Activated CD4-positive, alpha-beta T cell treated with anti-CD3 and anti-CD28 coated beads for 24 hours (primary cell): ENCODE measurements around the gene MYO7B.

Experiments used
- DNase-seq, 2 donors: peaks; one replicate each; pipeline ENCODE4 v3.0.0-alpha.2; 2020; ENCODE audit warnings: low read depth in 2 of 2

The MYO7B gene

GRCh38 chr2:127573771-127574170 is 38.3 kb downstream of the MYO7B start:
- DNase-seq = no peak

GRCh38 chr2:127574656-127575055 is 39.2 kb downstream of the MYO7B start:
- no peak for DNase-seq

DNA sequence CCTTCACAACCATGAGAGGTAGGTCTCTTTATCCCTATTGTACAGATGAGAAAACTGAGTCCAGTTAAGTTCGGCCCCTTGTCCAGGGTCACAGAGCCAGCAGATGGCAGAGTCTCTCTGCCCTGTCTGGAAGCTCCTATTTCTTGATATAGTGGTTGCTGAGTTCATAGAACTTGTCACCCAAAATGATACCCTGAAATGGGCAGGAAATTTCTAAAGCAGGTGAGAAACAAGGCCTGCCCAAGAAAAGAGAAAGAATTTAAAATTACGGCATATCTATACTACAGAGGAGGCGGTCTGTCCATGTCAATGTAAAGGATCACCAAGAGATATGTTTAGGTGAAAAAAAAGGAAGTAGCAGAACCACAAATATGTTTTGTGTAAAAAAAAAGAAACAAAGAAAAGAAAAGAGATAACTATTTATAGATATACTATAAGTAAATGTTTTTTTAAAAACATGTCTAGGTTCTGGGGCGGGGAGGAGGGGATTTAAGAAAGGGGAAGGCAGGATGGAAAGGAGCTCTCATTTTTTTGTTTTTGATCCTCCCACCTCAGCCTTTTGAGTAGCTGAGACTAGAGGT is 39.8 kb downstream of the MYO7B start:
- DNase-seq = no peak

GRCh38 chr2:127575941-127576432 is 40.5 kb downstream of the MYO7B start:
- no peak for DNase-seq

- no peak for DNase-seq
Observed at GRCh38 chr2:127576433-127577207, 41.1 kb downstream of the MYO7B start.

- DNase-seq = no peak
Observed at GRCh38 chr2:127577208-127577475, 41.7 kb downstream of the MYO7B start.

DNA sequence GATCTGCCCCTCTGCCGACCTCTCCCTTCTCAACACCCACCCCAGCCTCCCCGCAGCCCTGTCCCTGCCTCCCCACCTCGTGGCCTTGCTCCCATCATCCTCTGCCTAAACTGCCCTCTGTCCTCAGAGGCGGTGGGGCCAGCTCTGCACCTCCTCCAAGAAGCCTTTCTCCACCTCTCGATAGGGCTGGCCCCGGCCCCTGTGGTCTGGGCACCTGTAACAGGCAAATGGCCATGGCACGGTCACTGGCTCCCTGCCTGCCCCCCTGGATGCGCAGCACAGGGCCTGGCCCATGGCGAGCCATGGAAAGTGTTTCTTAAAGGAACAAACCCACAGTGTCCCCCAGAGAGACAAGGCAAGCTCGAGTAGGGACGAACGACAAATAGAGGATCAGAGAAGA is 42.0 kb downstream of the MYO7B start:
- DNase-seq = no peak

DNA sequence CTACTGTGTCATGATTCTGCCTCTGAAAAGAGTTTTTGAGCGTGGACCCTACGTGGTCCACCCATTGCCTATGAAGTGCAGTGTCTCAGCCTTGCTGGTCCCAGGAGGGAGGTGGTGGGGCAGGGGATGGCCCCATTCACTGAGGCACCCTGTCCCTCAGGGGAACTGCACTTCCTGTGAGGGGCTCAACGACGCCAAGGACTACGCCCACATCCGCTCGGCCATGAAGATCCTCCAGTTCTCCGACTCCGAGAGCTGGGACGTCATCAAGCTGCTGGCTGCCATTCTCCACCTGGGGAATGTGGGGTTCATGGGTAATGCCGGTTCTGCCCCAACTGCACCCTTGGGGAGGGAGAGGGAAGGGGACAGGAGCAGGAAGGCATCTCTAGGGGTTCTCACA is 42.5 kb downstream of the MYO7B start:
- no peak for DNase-seq

GRCh38 chr2:127578411-127578810 is 42.9 kb downstream of the MYO7B start:
- DNase-seq = no peak

GRCh38 chr2:127579231-127579630 is 43.7 kb downstream of the MYO7B start:
- no peak for DNase-seq

GRCh38 chr2:127580167-127581049 is 44.9 kb downstream of the MYO7B start:
- DNase-seq = no peak

- no peak for DNase-seq
Observed at GRCh38 chr2:127581050-127581345, 45.5 kb downstream of the MYO7B start.

DNA sequence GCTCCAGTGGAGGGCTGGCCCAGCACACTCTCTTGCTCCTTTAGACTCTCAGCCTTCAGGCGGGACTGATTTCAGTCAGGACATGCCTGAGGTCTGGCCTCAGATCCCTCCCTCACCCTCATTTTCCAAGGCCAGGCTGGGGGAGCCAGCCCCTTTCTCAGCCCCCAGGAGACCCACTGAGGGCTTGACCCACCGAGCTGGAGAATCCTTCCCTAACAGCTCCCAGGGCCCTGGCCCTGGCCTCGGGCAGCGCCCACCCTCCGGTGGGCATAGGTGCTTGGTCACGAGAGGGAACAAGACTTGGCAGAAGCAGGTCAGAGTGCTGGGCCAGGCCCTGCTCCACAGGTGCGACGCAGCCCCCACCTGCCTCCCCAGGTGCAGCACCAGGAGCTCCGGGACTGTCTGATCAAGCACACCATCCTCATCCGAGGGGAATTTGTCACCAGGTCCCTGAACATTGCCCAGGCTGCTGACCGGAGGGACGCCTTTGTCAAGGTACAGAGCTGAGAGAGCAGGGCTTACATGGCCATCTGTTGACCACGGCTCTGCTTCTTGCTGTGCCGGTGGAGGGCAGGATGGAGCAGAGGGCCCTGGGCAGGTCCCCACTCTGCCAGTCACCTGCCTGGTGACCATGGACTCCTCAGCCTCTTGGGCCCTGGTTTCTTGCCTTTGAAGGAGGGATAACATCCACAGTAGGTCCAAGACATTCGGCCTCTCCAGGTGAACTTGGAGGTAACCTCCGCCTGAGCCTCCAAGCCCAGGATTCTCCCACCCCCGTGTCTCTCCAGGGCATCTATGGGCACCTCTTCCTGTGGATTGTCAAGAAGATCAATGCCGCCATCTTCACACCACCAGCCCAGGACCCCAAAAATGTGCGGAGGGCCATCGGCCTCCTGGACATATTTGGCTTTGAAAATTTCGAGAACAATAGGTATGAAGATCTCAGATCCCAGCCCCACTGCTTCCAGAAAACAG is 46.3 kb downstream of the MYO7B start:
- DNase-seq = no peak

DNA sequence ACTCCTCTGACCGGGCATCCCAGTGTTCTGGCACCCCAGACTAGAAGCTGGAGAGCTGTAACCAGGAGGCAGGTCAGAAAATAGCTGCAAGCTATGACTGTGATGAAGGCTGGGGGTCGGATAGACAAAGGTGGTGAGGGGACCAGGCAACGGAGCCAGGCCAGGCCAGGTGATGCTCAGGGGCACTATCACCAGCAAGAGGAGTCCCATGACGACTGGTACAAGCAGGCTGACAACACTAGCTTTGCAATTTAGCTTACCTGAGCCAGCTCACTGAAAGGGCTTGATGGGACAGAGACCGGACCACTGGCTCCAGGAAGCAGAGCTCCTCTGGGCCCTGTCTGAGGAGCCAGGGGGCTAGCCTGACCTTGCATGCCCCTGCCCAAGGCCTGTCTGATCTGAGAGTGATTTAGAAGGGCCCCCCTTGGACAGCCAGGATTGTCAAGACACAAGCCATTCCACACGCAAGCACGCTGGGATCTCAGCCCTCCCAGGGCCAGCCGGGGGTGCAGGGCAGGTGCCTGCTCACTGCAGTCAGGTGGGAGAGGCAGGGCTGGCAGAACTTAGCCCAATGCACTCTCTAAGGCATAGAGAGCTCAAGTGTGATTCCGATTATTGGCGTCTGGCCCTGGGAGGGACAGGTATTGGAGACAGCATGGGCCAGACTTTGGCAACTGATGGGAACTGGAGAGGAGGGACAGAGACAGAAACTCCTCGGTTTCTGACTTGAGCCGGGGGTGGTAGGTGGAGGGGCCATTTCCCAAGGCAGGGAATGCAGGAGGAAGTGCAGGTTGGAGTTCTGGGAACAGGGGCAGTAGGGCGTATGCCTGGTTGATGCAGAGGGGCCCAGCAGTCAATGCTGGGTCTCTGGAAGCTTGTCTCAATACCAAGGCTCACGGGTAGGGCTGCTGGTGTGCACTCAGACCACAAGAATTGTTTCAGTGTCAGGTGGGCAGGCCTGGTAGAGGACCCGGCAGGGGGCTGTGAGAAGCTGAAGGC is 47.7 kb downstream of the MYO7B start:
- DNase-seq = no peak

- DNase-seq = no peak
Observed at GRCh38 chr2:127584047-127584446, 48.6 kb downstream of the MYO7B start.

DNA sequence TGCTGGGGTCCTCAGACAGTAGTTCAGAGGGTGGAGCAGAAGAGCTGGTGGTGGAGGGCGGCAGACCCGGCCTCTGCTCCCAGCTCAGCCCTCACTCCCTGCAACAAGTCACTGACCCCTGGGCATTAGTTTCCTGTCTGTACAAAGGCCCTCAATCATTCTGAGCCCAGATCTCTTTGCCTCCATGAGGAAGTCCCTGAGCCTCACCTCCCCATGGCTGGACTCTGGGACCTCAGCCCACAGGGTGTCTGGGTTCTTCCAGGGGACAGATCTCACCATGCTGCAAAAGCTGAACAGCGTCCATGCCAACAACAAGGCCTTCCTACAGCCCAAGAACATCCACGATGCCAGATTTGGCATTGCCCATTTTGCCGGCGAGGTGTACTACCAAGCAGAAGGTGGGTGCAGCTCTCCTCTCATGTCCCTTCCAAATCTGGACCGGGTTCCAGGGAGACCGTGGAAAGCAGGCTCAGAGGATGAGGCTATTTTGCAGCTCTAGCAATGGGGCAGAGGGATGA is 49.1 kb downstream of the MYO7B start:
- no peak for DNase-seq

- DNase-seq = no peak
Observed at GRCh38 chr2:127585270-127585807, 49.9 kb downstream of the MYO7B start.

- DNase-seq = no peak
Observed at GRCh38 chr2:127586136-127586535, 50.7 kb downstream of the MYO7B start.

- DNase-seq = no peak
Observed at GRCh38 chr2:127586746-127587295, 51.3 kb downstream of the MYO7B start.

DNA sequence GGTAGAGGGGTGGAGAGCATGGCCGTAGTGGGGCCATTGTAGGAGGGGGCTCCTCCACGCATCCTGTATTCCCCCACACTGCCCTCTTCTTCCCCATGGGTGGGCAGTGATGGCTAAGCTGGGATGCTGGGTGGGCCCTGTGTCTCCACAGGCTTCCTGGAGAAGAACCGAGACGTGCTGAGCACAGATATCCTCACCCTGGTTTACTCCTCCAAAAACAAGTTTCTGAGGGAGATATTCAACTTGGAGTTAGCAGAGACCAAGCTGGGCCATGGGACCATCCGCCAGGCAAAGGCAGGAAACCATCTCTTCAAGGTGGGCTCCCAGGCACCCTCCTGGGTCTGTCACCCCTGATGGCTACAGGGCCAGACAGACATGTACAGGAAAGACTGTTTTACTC is 52.8 kb downstream of the MYO7B start:
- DNase-seq = no peak
